ENCODE data around the gene RNF157.
"Not testable (repeated sequence)": the region's sequence is repeated elsewhere in the genome, so short reads cannot be mapped to it uniquely, and the experiment has no call there.

Gene RNF157

DNA sequence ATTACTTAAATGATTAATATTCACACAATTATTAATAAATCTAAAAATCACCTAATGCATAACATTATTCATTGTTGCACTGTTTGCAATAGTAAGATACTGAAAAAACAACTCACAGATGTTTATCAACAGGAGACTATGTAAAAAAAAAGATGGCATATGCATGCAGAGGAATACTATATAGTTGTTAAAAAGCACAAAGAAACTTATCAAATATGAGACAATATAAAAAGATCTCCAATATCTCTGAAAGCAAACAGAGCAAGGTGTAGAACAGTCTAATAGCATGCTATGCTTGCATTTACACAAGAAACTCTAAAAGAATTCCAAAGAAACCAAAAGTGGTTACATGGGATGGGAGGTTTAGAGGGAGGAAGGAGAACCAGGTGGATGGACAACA, 3.7 kb downstream of the RNF157 start:
- no peak for DNase-seq (ENCODE audit: low read depth)
- no peaks in the 10 kb centered on the region for H3K9me3 ChIP-seq (ENCODE audit: control insufficient read depth, low read length)
- no peaks in the 10 kb centered on the region for H3K27me3 ChIP-seq (replicated peaks; ENCODE audit: control insufficient read depth, insufficient read depth, low read length)
- H3K4me1 ChIP-seq (ENCODE audit: control insufficient read depth, insufficient read depth, low read length) = peaks cover 6% of the 10 kb centered on the region
- no peak overlapping the region for H3K4me3 ChIP-seq (ENCODE audit: low read length)
- no peak overlapping the region for H3K9ac ChIP-seq (ENCODE audit: low read length)
- H3K36me3 ChIP-seq (ENCODE audit: control insufficient read depth, insufficient read depth, low read length, severe bottlenecking) = no peaks in the 10 kb centered on the region

DNA sequence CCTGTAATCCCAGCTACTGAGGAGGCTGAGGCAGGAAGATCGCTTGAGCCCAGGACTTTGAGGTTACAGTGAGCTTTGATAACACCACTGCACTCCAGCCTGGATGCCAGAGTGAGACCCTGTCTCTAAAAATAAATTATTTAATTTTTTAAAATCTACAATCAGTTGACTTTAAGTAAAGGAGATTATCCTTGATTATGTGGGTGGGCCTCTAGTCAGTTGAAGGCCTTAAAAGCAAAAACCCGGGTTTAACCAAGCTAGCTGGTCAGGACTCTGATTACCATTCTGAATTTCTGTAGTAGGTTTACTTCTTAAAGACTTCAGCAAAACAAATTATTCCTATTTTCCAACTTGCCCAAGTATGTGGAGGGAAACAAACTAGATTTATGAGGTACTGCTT, 4.4 kb downstream of the RNF157 start:
- no peaks in the 10 kb centered on the region for H3K36me3 ChIP-seq (ENCODE audit: control insufficient read depth, insufficient read depth, low read length, severe bottlenecking)
- H3K4me3 ChIP-seq (ENCODE audit: low read length) = no peak overlapping the region
- no peaks in the 10 kb centered on the region for H3K9me3 ChIP-seq (ENCODE audit: control insufficient read depth, low read length)
- no peaks in the 10 kb centered on the region for H3K27me3 ChIP-seq (replicated peaks; ENCODE audit: control insufficient read depth, insufficient read depth, low read length)
- H3K4me1 ChIP-seq (ENCODE audit: control insufficient read depth, insufficient read depth, low read length) = peaks cover under 1% of the 10 kb centered on the region
- no peak for DNase-seq (ENCODE audit: low read depth)
- H3K9ac ChIP-seq (ENCODE audit: low read length) = no peak overlapping the region

GRCh38 chr17:76234354-76234679, 6.0 kb downstream of the RNF157 start:
- H3K4me3 ChIP-seq (ENCODE audit: low read length) = no peak overlapping the region
- peaks cover 5% of the 10 kb centered on the region for H3K27me3 ChIP-seq (replicated peaks; ENCODE audit: control insufficient read depth, insufficient read depth, low read length)
- H3K9ac ChIP-seq (ENCODE audit: low read length) = no peak overlapping the region
- no peaks in the 10 kb centered on the region for H3K4me1 ChIP-seq (ENCODE audit: control insufficient read depth, insufficient read depth, low read length)
- no peak for DNase-seq (ENCODE audit: low read depth)
- H3K36me3 ChIP-seq (ENCODE audit: control insufficient read depth, insufficient read depth, low read length, severe bottlenecking) = no peaks in the 10 kb centered on the region
- no peaks in the 10 kb centered on the region for H3K9me3 ChIP-seq (ENCODE audit: control insufficient read depth, low read length)

DNA sequence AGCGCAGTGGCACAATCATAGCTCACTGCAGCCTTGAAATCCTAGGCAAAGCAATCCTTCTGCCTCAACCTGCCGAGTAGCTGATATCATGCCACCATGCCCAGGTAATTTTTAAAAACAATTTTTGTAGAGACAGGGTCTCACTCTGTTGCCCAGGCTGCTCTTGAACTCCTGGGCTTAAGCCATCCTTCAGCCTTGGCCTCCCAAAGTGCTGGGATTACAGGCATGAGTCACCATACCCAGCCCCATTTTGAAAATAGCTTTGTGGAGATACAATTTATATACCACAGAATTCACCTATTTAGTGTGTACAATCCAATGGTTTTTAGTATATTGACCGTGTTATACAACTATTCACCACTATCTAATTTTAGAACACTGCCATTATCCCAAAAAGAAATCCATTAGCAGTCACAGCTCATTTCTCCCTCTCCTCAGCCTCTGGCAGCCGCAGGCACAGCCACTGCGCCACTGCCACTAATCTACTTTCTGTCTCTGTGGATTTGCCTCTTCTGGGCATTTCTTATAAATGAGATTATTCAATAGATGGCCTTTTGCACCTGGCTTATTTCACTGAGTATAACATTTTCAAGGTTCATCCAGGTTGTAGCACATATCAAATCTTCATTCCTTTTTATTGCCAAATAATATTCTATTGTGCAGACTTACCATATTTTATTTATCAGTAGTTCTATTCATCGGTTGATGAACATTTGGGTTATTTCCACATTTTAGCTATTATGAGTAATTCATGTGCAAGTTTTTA, 6.5 kb downstream of the RNF157 start:
- H3K9ac ChIP-seq (ENCODE audit: low read length) = no peak overlapping the region
- H3K4me3 ChIP-seq (ENCODE audit: low read length) = no peak overlapping the region
- peaks cover 5% of the 10 kb centered on the region for H3K27me3 ChIP-seq (replicated peaks; ENCODE audit: control insufficient read depth, insufficient read depth, low read length)
- no peaks in the 10 kb centered on the region for H3K9me3 ChIP-seq (ENCODE audit: control insufficient read depth, low read length)
- H3K36me3 ChIP-seq (ENCODE audit: control insufficient read depth, insufficient read depth, low read length, severe bottlenecking) = no peaks in the 10 kb centered on the region
- no peak for DNase-seq (ENCODE audit: low read depth)
- no peaks in the 10 kb centered on the region for H3K4me1 ChIP-seq (ENCODE audit: control insufficient read depth, insufficient read depth, low read length)

GRCh38 chr17:76232342-76232741, 8.0 kb downstream of the RNF157 start:
- H3K36me3 ChIP-seq (ENCODE audit: control insufficient read depth, insufficient read depth, low read length, severe bottlenecking) = no peaks in the 10 kb centered on the region
- H3K9me3 ChIP-seq (ENCODE audit: control insufficient read depth, low read length) = no peaks in the 10 kb centered on the region
- H3K27me3 ChIP-seq (replicated peaks; ENCODE audit: control insufficient read depth, insufficient read depth, low read length) = peaks cover 5% of the 10 kb centered on the region
- no peak overlapping the region for H3K9ac ChIP-seq (ENCODE audit: low read length)
- peak; percentile 81 for DNase-seq (ENCODE audit: low read depth)
- no peaks in the 10 kb centered on the region for H3K4me1 ChIP-seq (ENCODE audit: control insufficient read depth, insufficient read depth, low read length)
- H3K4me3 ChIP-seq (ENCODE audit: low read length) = no peak overlapping the region

GRCh38 chr17:76226749-76227148, 13.5 kb downstream of the RNF157 start:
- H3K36me3 ChIP-seq (ENCODE audit: control insufficient read depth, insufficient read depth, low read length, severe bottlenecking); H3K9ac ChIP-seq (ENCODE audit: low read length); H3K9me3 ChIP-seq (ENCODE audit: control insufficient read depth, low read length); H3K27me3 ChIP-seq (replicated peaks; ENCODE audit: control insufficient read depth, insufficient read depth, low read length); DNase-seq (ENCODE audit: low read depth); H3K4me3 ChIP-seq (ENCODE audit: low read length): not testable (repeated sequence)
- H3K4me1 ChIP-seq (ENCODE audit: control insufficient read depth, insufficient read depth, low read length) = peaks cover 14% of the 10 kb centered on the region

- H3K9me3 ChIP-seq (ENCODE audit: control insufficient read depth, low read length); H3K9ac ChIP-seq (ENCODE audit: low read length); H3K27me3 ChIP-seq (replicated peaks; ENCODE audit: control insufficient read depth, insufficient read depth, low read length); H3K4me3 ChIP-seq (ENCODE audit: low read length); DNase-seq (ENCODE audit: low read depth); H3K36me3 ChIP-seq (ENCODE audit: control insufficient read depth, insufficient read depth, low read length, severe bottlenecking): not testable (repeated sequence)
- H3K4me1 ChIP-seq (ENCODE audit: control insufficient read depth, insufficient read depth, low read length) = peaks cover 14% of the 10 kb centered on the region
Observed at GRCh38 chr17:76225373-76226086, 14.8 kb downstream of the RNF157 start.

DNA sequence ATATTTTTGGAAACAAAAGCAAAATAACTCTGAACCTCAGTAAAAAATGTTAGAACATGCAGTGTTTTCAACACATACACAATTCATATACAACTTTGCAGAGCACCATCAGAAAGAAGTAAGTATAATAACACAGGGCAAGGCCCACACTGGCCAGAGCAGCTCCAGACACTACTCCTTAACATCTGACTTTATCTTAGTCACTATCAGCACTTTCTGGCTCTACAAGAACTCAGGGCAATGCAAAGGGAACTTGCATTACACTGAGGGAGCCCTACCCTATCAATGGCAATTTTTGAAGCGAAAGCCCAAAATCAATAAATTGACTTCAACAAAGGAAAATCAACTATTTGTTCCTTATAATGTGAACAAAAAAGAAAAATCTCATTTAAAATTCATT, 16.5 kb downstream of the RNF157 start:
- no peaks in the 10 kb centered on the region for H3K27me3 ChIP-seq (replicated peaks; ENCODE audit: control insufficient read depth, insufficient read depth, low read length)
- H3K9ac ChIP-seq (ENCODE audit: low read length) = no peak overlapping the region
- no peaks in the 10 kb centered on the region for H3K9me3 ChIP-seq (ENCODE audit: control insufficient read depth, low read length)
- no peaks in the 10 kb centered on the region for H3K36me3 ChIP-seq (ENCODE audit: control insufficient read depth, insufficient read depth, low read length, severe bottlenecking)
- no peak overlapping the region for H3K4me3 ChIP-seq (ENCODE audit: low read length)
- no peak for DNase-seq (ENCODE audit: low read depth)
- peaks cover 14% of the 10 kb centered on the region for H3K4me1 ChIP-seq (ENCODE audit: control insufficient read depth, insufficient read depth, low read length)

DNA sequence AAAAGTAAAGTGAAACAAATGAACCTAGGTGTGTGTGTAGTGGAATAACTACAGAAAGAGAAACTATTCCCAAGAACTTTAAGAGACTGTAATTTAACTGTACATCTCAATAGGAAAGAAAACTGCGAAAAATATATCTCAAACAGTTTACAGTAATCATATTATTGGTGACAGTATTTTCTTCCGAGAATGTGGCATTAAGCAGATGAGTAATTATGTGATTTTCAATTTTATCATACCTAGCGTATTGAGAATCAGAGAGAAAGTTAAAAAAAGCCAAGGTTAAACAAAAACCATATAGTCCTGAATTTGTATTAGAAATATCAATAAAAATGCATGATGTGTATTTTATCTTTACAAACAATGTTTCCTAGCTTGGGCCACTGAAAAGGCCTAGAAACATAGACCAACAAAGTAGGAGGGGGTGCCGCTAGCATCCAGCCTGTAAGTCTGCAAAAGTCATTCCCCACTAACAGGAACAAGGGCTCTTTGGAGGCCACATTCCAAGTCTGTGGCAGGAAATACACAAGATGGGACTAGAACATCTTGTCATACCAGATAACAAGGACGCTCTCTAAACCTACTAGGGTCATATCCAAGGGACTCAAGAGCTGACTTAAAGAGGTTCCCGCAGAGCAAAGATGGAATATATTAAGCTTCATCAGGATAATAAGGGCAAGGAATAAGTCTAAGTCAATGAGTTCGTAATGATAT, 20.5 kb downstream of the RNF157 start:
- DNase-seq (ENCODE audit: low read depth) = no peak
- Histone ChIP-seq H3K27me3 (replicated peaks; ENCODE audit: control insufficient read depth, insufficient read depth, low read length) (no peaks in the 10 kb centered on the region), H3K4me3 (ENCODE audit: low read length) (no peak overlapping the region), H3K9me3 (ENCODE audit: control insufficient read depth, low read length) (no peaks in the 10 kb centered on the region), H3K36me3 (ENCODE audit: control insufficient read depth, insufficient read depth, low read length, severe bottlenecking) (no peaks in the 10 kb centered on the region), H3K9ac (ENCODE audit: low read length) (no peak overlapping the region), H3K4me1 (ENCODE audit: control insufficient read depth, insufficient read depth, low read length) (peaks cover 14% of the 10 kb centered on the region)

DNA sequence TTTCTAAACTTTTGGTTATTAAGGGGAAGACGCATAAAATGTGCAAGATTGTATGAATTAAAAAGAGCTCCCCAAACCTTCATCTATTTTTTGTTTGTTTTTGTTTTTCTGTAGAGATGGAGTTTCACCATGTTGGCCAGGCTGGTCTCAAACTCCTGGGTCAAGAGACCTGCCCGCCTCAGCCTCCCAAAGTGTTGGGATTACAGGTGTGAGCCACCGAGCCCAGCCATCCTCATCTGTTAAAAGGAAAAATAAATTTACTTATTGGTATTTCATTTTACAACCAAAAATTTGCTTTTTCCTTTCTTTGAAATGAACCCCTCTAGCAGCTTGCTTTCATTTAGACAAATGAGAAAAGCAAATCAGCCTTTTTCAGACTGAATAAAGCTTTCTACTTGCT, 23.2 kb downstream of the RNF157 start:
- H3K9ac ChIP-seq (ENCODE audit: low read length) = no peak overlapping the region
- H3K4me1 ChIP-seq (ENCODE audit: control insufficient read depth, insufficient read depth, low read length) = no peaks in the 10 kb centered on the region
- H3K27me3 ChIP-seq (replicated peaks; ENCODE audit: control insufficient read depth, insufficient read depth, low read length) = no peaks in the 10 kb centered on the region
- no peak for DNase-seq (ENCODE audit: low read depth)
- H3K4me3 ChIP-seq (ENCODE audit: low read length) = no peak overlapping the region
- no peaks in the 10 kb centered on the region for H3K36me3 ChIP-seq (ENCODE audit: control insufficient read depth, insufficient read depth, low read length, severe bottlenecking)
- no peaks in the 10 kb centered on the region for H3K9me3 ChIP-seq (ENCODE audit: control insufficient read depth, low read length)

DNA sequence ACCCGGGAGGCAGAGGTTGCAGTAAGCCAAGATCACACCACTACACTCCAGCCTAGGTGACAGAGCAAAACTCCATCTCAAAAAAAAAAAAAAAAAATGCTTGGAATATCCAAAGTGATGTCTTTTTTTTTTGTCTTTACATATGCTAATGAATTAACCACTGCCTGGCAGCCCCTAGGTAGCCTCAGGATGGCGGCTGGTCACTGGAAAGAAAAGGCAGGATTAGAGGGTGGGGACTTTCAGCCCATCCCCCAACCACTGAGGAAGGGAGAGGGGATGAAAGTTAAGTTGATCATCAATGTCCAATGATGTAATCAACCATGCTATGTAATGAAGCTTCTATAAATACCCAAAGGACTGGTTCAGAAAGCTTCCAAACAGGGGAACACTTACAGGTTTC, 26.8 kb downstream of the RNF157 start:
- Histone ChIP-seq H3K4me3 (ENCODE audit: low read length) (no peak overlapping the region), H3K36me3 (ENCODE audit: control insufficient read depth, insufficient read depth, low read length, severe bottlenecking) (no peaks in the 10 kb centered on the region), H3K27me3 (replicated peaks; ENCODE audit: control insufficient read depth, insufficient read depth, low read length) (no peaks in the 10 kb centered on the region), H3K9me3 (ENCODE audit: control insufficient read depth, low read length) (no peaks in the 10 kb centered on the region), H3K4me1 (ENCODE audit: control insufficient read depth, insufficient read depth, low read length) (no peaks in the 10 kb centered on the region), H3K9ac (ENCODE audit: low read length) (no peak overlapping the region)
- no peak for DNase-seq (ENCODE audit: low read depth)

Data from adipocyte (in vitro differentiated cells).